Neural cell (in vitro differentiated cells): ENCODE measurements around the gene SYT2. TPM values are rescaled to one million over a fixed set of nuclear protein-coding genes. Genes with fewer than 3 reads are reported as not detected.

Source experiments
- H2AFZ ChIP-seq: fragments of 200-600, 300-800 bp; sonication (generic), shearing (Covaris generic); 2 replicates; pipeline ENCODE4 v1.6.0; 2014; ENCODE audit warnings: low read depth, mild to moderate bottlenecking, antibody characterized with exemption, low read length, moderate library complexity
- H3F3A ChIP-seq: fragments of 200-600 bp; shearing (Covaris generic); 2 replicates; pipeline ENCODE4 v1.6.1; 2016; ENCODE audit warnings: mild to moderate bottlenecking, moderate library complexity, mixed read lengths, antibody characterized with exemption, low read length; ENCODE audit not compliant: insufficient read depth, poor library complexity, severe bottlenecking
- H3K27ac ChIP-seq: fragments of 200-600, 300-800 bp; sonication (generic), shearing (Covaris generic); 2 replicates; pipeline ENCODE4 v1.5.1; 2014; ENCODE audit warnings: mild to moderate bottlenecking, low read length, moderate library complexity
- H3K27me3 ChIP-seq: fragments of 300-800, 200-600 bp; sonication (generic), shearing (Covaris generic); 2 replicates; pipeline ENCODE4 v1.6.0; 2014; ENCODE audit warnings: mild to moderate bottlenecking, low read depth, low read length, moderate library complexity; ENCODE audit not compliant: insufficient read depth
- H3K36me3 ChIP-seq: fragments of 300-800, 200-600 bp; sonication (generic), shearing (Covaris generic); 2 replicates; pipeline ENCODE4 v1.5.1; 2014; ENCODE audit warnings: mild to moderate bottlenecking, antibody characterized with exemption, low read length, moderate library complexity; ENCODE audit not compliant: insufficient read depth
- H3K4me2 ChIP-seq: fragments of 300-800, 200-600 bp; sonication (generic), shearing (Covaris generic); 2 replicates; pipeline ENCODE4 v1.6.0; 2014; ENCODE audit warnings: mild to moderate bottlenecking, low read length
- H3K4me3 ChIP-seq: fragments of 300-800, 200-600 bp; sonication (generic), shearing (Covaris generic); 2 replicates; pipeline ENCODE4 v1.5.1; 2014; ENCODE audit warnings: mild to moderate bottlenecking, low read length, moderate library complexity
- H3K79me2 ChIP-seq: fragments of 200-600 bp; shearing (Covaris generic); replicated peaks from 2 replicates; pipeline ENCODE4 v1.6.0; 2014; ENCODE audit warnings: mild to moderate bottlenecking, low read length, moderate library complexity; ENCODE audit not compliant: insufficient read depth
- H3K9ac ChIP-seq: fragments of 300-800, 200-600 bp; sonication (generic), shearing (Covaris generic); 2 replicates; pipeline ENCODE4 v1.6.1; 2016; ENCODE audit warnings: mild to moderate bottlenecking, low read length, mixed read lengths
- H3K9me2 ChIP-seq: fragments of 200-600 bp; shearing (Covaris generic); 2 replicates; pipeline ENCODE4 v1.6.1; 2016; ENCODE audit warnings: mild to moderate bottlenecking, low read length, mixed read lengths; ENCODE audit not compliant: insufficient read depth
- H3K9me3 ChIP-seq: fragments of 200-600, 300-800 bp; sonication (generic), shearing (Covaris generic); 2 replicates; pipeline ENCODE4 v1.6.1; 2016; ENCODE audit warnings: mild to moderate bottlenecking, mixed run types, low read length, moderate library complexity, mixed read lengths
- H4K20me1 ChIP-seq: fragments of 200-600 bp; shearing (Covaris generic); 2 replicates; pipeline ENCODE4 v1.6.1; 2016; ENCODE audit warnings: mild to moderate bottlenecking, mixed run types; ENCODE audit not compliant: insufficient read depth
- EP300 ChIP-seq: fragments of 450-650 bp; conservative IDR thresholded peaks from 2 replicates; pipeline ENCODE4 v1.6.1; 2014; ENCODE audit warnings: antibody characterized with exemption, mild to moderate bottlenecking, moderate library complexity; ENCODE audit not compliant: poor library complexity, severe bottlenecking
- EZH2 ChIP-seq: fragments of 200-600, 300-800 bp; shearing (Covaris generic), sonication (generic); IDR thresholded peaks from 2 replicates; pipeline ENCODE4 v1.6.1; 2014; ENCODE audit warnings: antibody characterized with exemption, low read length, borderline replicate concordance, mild to moderate bottlenecking; ENCODE audit not compliant: insufficient read depth, poor library complexity, severe bottlenecking
- MXI1 ChIP-seq: fragments of 450-650 bp; conservative IDR thresholded peaks from 2 replicates; pipeline ENCODE4 v1.6.1; 2014; ENCODE audit warnings: antibody characterized with exemption, mild to moderate bottlenecking; ENCODE audit not compliant: poor library complexity, severe bottlenecking
- POLR2AphosphoS5 ChIP-seq: IDR thresholded peaks from 2 replicates; pipeline ENCODE4 v1.6.1; 2012
- RAD21 ChIP-seq: fragments of 450-650 bp; conservative IDR thresholded peaks from 2 replicates; pipeline ENCODE4 v1.6.1; 2014; ENCODE audit warnings: antibody characterized with exemption, mild to moderate bottlenecking, moderate library complexity
- REST ChIP-seq: IDR thresholded peaks from 2 replicates; pipeline ENCODE4 v1.6.1; 2012; ENCODE audit warnings: borderline replicate concordance
- SMC3 ChIP-seq: fragments of 450-650 bp; conservative IDR thresholded peaks from 2 replicates; pipeline ENCODE4 v1.6.1; 2014; ENCODE audit warnings: antibody characterized with exemption, mild to moderate bottlenecking, moderate library complexity; ENCODE audit not compliant: poor library complexity
- TAF1 ChIP-seq: IDR thresholded peaks from 2 replicates; pipeline ENCODE4 v1.6.1; 2012; ENCODE audit warnings: low read depth
- polyA plus RNA-seq: library from polyadenylated mRNA; depleted of rRNA; stranded (reverse); fragments of >200 nt; gene quantifications from 2 replicates; pipeline ENCODE4 v1.2.3, GENCODE V29; 2014
- TF ChIP-seq, protein P1 (sequence below): fragments of 450-650 bp; IDR thresholded peaks from 2 replicates; pipeline ENCODE4 v1.5.1; 2014; ENCODE audit warnings: antibody characterized with exemption, mild to moderate bottlenecking, moderate library complexity; ENCODE audit not compliant: poor library complexity, severe bottlenecking

Gene SYT2
- polyA plus RNA-seq, 1 donor from 2014 or later: 0.04 TPM

GRCh38 chr1:202680586-202681352 lies 29.5 kb downstream of the SYT2 start:
- no peak overlapping the region for H3K27ac ChIP-seq
- no peaks in the 10 kb centered on the region for H4K20me1 ChIP-seq
- no peaks in the 10 kb centered on the region for H3K27me3 ChIP-seq
- H3K9ac ChIP-seq: no peak overlapping the region
- H2AFZ ChIP-seq: no peak overlapping the region
- H3F3A ChIP-seq: no peaks in the 10 kb centered on the region
- no peak overlapping the region for H3K4me2 ChIP-seq
- no peak overlapping the region for H3K4me3 ChIP-seq
- H3K9me3 ChIP-seq: no peaks in the 10 kb centered on the region
- no peaks in the 10 kb centered on the region for H3K9me2 ChIP-seq
- TF ChIP-seq RAD21 (no peak), SMC3 (no peak)
- H3K36me3 ChIP-seq: no peaks in the 10 kb centered on the region
- H3K79me2 ChIP-seq: no peaks in the 10 kb centered on the region

GRCh38 chr1:202679406-202680177 lies 30.7 kb downstream of the SYT2 start:
- H2AFZ ChIP-seq: no peak overlapping the region
- no peaks in the 10 kb centered on the region for H3K9me2 ChIP-seq
- no peak overlapping the region for H3K4me2 ChIP-seq
- H3K9ac ChIP-seq: no peak overlapping the region
- H3K4me3 ChIP-seq: no peak overlapping the region
- no peaks in the 10 kb centered on the region for H3K27me3 ChIP-seq
- H3F3A ChIP-seq: no peaks in the 10 kb centered on the region
- H3K27ac ChIP-seq: no peak overlapping the region
- no peaks in the 10 kb centered on the region for H3K36me3 ChIP-seq
- H3K9me3 ChIP-seq: no peaks in the 10 kb centered on the region
- TF ChIP-seq POLR2AphosphoS5 (no peak), RAD21 (no peak), MXI1 (no peak), SMC3 (no peak), TAF1 (no peak), REST (no peak), EZH2 (no peak), EP300 (no peak)
- TF ChIP-seq, protein P1, sequence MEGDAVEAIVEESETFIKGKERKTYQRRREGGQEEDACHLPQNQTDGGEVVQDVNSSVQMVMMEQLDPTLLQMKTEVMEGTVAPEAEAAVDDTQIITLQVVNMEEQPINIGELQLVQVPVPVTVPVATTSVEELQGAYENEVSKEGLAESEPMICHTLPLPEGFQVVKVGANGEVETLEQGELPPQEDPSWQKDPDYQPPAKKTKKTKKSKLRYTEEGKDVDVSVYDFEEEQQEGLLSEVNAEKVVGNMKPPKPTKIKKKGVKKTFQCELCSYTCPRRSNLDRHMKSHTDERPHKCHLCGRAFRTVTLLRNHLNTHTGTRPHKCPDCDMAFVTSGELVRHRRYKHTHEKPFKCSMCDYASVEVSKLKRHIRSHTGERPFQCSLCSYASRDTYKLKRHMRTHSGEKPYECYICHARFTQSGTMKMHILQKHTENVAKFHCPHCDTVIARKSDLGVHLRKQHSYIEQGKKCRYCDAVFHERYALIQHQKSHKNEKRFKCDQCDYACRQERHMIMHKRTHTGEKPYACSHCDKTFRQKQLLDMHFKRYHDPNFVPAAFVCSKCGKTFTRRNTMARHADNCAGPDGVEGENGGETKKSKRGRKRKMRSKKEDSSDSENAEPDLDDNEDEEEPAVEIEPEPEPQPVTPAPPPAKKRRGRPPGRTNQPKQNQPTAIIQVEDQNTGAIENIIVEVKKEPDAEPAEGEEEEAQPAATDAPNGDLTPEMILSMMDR: no peak
- no peaks in the 10 kb centered on the region for H3K79me2 ChIP-seq
- H4K20me1 ChIP-seq: no peaks in the 10 kb centered on the region
